Esophagus muscularis mucosa (tissue), 3 donors: ENCODE data around the gene EVPL.

ENCODE experiments used
- CTCF ChIP-seq, 3 experiments: fragments of 200-600 bp in 2 of 3; fragments of 450-650 bp in 1 of 3; sonication (generic) in 2 of 3; IDR thresholded peaks; one replicate each; pipeline ENCODE4 v1.5.1; 2017 to 2019; ENCODE audit warnings: antibody characterized with exemption in 3 of 3, mild to moderate bottlenecking in 2 of 3, moderate library complexity in 1 of 3
- POLR2A ChIP-seq: fragments of 450-650 bp; IDR thresholded peaks from one replicate; pipeline ENCODE4 v1.6.1; 2017; ENCODE audit warnings: antibody characterized with exemption, moderate library complexity, mild to moderate bottlenecking, low read depth
- POLR2AphosphoS5 ChIP-seq, 2 donors: sonication (generic); formaldehyde crosslinking; IDR thresholded peaks; one replicate each; pipeline ENCODE4 v1.6.1; 2017; ENCODE audit warnings: antibody characterized with exemption in 2 of 2

- TF ChIP-seq POLR2A: no peak
- TF ChIP-seq POLR2AphosphoS5 (IDR thresholded peaks at IDR 0.05): no peak
- no peak for TF ChIP-seq CTCF (IDR thresholded peaks at IDR 0.05)
Observed at GRCh38 chr17:75994802-75995370, 32.2 kb downstream of the EVPL start.
